HepG2 (cell line): ENCODE data around the gene IDNK. TPM values are rescaled to one million over a fixed set of nuclear protein-coding genes. Genes with fewer than 3 reads are reported as not detected.

Experiments
- ATAC-seq: fragments of 200-7000 bp; cut with Tn5 transposase; 3 replicates; pipeline ENCODE4 v1.9.1; 2020; ENCODE audit warnings: mild to moderate bottlenecking, moderate library complexity
- BruUV-seq: library from RNA; stranded (reverse); fragments of 400-500 nt; replicated peaks from 2 replicates; lab custom pipeline; 2021; lab: Mats Ljungman, UMichigan
- CTCF ChIA-PET: fragments of 300-600 bp; formaldehyde crosslinking; extraction: SDS; loops from one replicate; lab custom pipeline; 2021; ENCODE audit warnings: low total read pairs, inconsistent platforms, low intra/inter-chr PET ratio; lab: Yijun Ruan, JAX
- POLR2A ChIA-PET: fragments of 350-600 bp; sonication (Branson Sonifier 250); formaldehyde crosslinking; loops from one replicate; lab custom pipeline; 2020; ENCODE audit warnings: antibody characterized with exemption, inconsistent platforms; lab: Yijun Ruan, JAX
- DNase-seq: peaks from one replicate; pipeline ENCODE4 v3.0.0-alpha.2; 2015; ENCODE audit warnings: low spot score
- FAIRE-seq: peaks from 3 replicates; lab custom pipeline; 2011; peaks lifted over from hg19 to GRCh38; lab: Jason Lieb, UNC
- H2AFZ ChIP-seq: one replicate; pipeline ENCODE4 v1.6.1; 2011; ENCODE audit warnings: low read length, inconsistent platforms
- H3K27ac ChIP-seq: fragments of 300-600 bp; 3 replicates; pipeline ENCODE4 v1.8.0; 2011; ENCODE audit warnings: mixed run types, mild to moderate bottlenecking, mixed read lengths, low read length, inconsistent platforms; ENCODE audit not compliant: insufficient read depth; ENCODE audit errors: extremely low read length
- H3K27me3 ChIP-seq, 2 experiments: fragments of 200-600 bp in 1 of 2; 2 replicates in 1 of 2; 3 replicates in 1 of 2; pipeline versions ENCODE4 v1.6.0 to v1.8.0; 2011; ENCODE audit warnings: low read length in 2 of 2, mild to moderate bottlenecking in 2 of 2, moderate library complexity in 2 of 2, inconsistent platforms in 1 of 2; ENCODE audit not compliant: insufficient read depth in 2 of 2, control insufficient read depth in 1 of 2
- H3K36me3 ChIP-seq, 2 experiments: fragments of 200-600 bp in 1 of 2; replicated peaks in 1 of 2; 2 replicates in 1 of 2; 3 replicates in 1 of 2; pipeline versions ENCODE4 v1.5.1 to v1.8.0; 2011; ENCODE audit warnings: low read length in 2 of 2, inconsistent platforms in 1 of 2; ENCODE audit not compliant: insufficient read depth in 2 of 2, control insufficient read depth in 1 of 2
- H3K4me1 ChIP-seq: 2 replicates; pipeline ENCODE4 v1.5.1; 2012; ENCODE audit warnings: low read length, inconsistent platforms; ENCODE audit not compliant: insufficient read depth
- H3K4me2 ChIP-seq: 2 replicates; pipeline ENCODE4 v1.6.0; 2011; ENCODE audit warnings: low read depth, low read length, inconsistent platforms
- H3K4me3 ChIP-seq, 3 experiments: fragments of 200-600 bp in 1 of 3; sonication (generic), shearing (Covaris generic) in 1 of 3; replicated peaks in 1 of 3; 2 replicates each; pipeline ENCODE4 v1.5.1; 2011 to 2016; ENCODE audit warnings: low read length in 3 of 3, inconsistent platforms in 2 of 3, low read depth in 2 of 3, mild to moderate bottlenecking in 2 of 3, control low read depth in 1 of 3, mixed read lengths in 1 of 3; ENCODE audit not compliant: insufficient read depth in 1 of 3
- H3K79me2 ChIP-seq: one replicate; pipeline ENCODE4 v1.6.1; 2011; ENCODE audit warnings: low read length, inconsistent platforms; ENCODE audit not compliant: insufficient read depth
- H3K9ac ChIP-seq: 2 replicates; pipeline ENCODE4 v1.6.0; 2011; ENCODE audit warnings: mild to moderate bottlenecking, low read depth, low read length, inconsistent platforms; ENCODE audit not compliant: insufficient read depth
- H3K9me3 ChIP-seq: 2 replicates; pipeline ENCODE4 v1.5.1; 2012; ENCODE audit warnings: mild to moderate bottlenecking, low read length
- H4K20me1 ChIP-seq: 2 replicates; pipeline ENCODE4 v1.6.0; 2011; ENCODE audit warnings: inconsistent platforms, mild to moderate bottlenecking, low read length, moderate library complexity; ENCODE audit not compliant: insufficient read depth
- IRX3 ChIP-seq: sonication (generic); formaldehyde crosslinking; IDR thresholded peaks from 2 replicates; pipeline ENCODE4 v1.8.1; 2023; ENCODE audit warnings: mild to moderate bottlenecking, low read depth, missing genetic modification reagents, borderline replicate concordance
- MEIS1 ChIP-seq: sonication (generic); formaldehyde crosslinking; IDR thresholded peaks from 2 replicates; pipeline ENCODE4 v1.9.0; 2021; ENCODE audit warnings: mild to moderate bottlenecking, missing genetic modification reagents, moderate library complexity, borderline replicate concordance
- SIX4 ChIP-seq: sonication (generic); formaldehyde crosslinking; IDR thresholded peaks from 2 replicates; pipeline ENCODE4 v1.4.0; 2020; ENCODE audit warnings: missing genetic modification reagents
- SP2 ChIP-seq: sonication (generic); formaldehyde crosslinking; IDR thresholded peaks from 2 replicates; pipeline ENCODE4 v1.5.1; 2020; ENCODE audit warnings: mild to moderate bottlenecking, missing genetic modification reagents
- ZBTB25 ChIP-seq: IDR thresholded peaks from 2 replicates; pipeline ENCODE4 v1.6.1; 2018; ENCODE audit warnings: missing genetic modification reagents
- ZFP36L1 ChIP-seq: sonication (generic); formaldehyde crosslinking; IDR thresholded peaks from 2 replicates; pipeline ENCODE4 v1.8.0; 2022; ENCODE audit warnings: mild to moderate bottlenecking, missing genetic modification reagents, moderate library complexity
- ZNF768 ChIP-seq: sonication (generic); formaldehyde crosslinking; IDR thresholded peaks from 2 replicates; pipeline ENCODE4 v1.4.0; 2020; ENCODE audit warnings: missing genetic modification reagents
- ZNF781 ChIP-seq: sonication (generic); formaldehyde crosslinking; IDR thresholded peaks from 2 replicates; pipeline ENCODE4 v1.5.1; 2020; ENCODE audit warnings: borderline replicate concordance, mild to moderate bottlenecking, missing genetic modification reagents; ENCODE audit errors: not compliant biosample characterization
- WGBS: methylation state at CpG from one replicate; pipeline ENCODE4 v1.1.6; 2017; ENCODE audit warnings: low lambda C conversion rate; 5-methylcytosine and 5-hydroxymethylcytosine counted together
- in situ Hi-C: cut with HindIII; loops from 2 replicates; pipeline ENCODE4 v1.10.0; 2017; ENCODE audit warnings: low pct_unique_long_range_greater_than_20kb; ENCODE audit not compliant: extremely low pct_ligation_motif_present
- intact Hi-C: fragments of 100-400 bp; cut with micrococcal nuclease; formaldehyde crosslinking; loops from one replicate; pipeline ENCODE4 v1.10.0; 2022; ENCODE audit not compliant: unreplicated experiment
- polyA plus RNA-seq, 8 experiments: library from polyadenylated mRNA; depleted of rRNA in 3 of 8; stranded (reverse) in 7 of 8; unstranded in 1 of 8; fragments of >200 nt; fragmentation: Illumina TruSeq in 4 of 8; extraction: Trizol in 4 of 8; gene quantifications; 2 replicates each; pipeline versions ENCODE4 v1.2.1 to v1.2.3, GENCODE V29; 2011 to 2016; ENCODE audit warnings: low read depth in 4 of 8, missing spikeins in 1 of 8, mixed read lengths in 1 of 8; ENCODE audit not compliant: insufficient read depth in 1 of 8
- small RNA-seq, 3 experiments: library from RNA; depleted of rRNA; stranded (forward); fragments of <200 nt; gene quantifications; one replicate each; pipeline ENCODE3, GENCODE V24; 2012; ENCODE audit warnings: low read depth in 2 of 3, low replicate concordance in 1 of 3; ENCODE audit not compliant: insufficient read length in 3 of 3, insufficient read depth in 2 of 3
- total RNA-seq, 5 experiments: library from RNA; depleted of rRNA; stranded (reverse); fragments of >200 nt; fragmentation: Illumina TruSeq; extraction: Trizol; gene quantifications; 2 replicates each; pipeline ENCODE4 v1.2.3, GENCODE V29; 2016; ENCODE audit warnings: low read depth in 1 of 5
- TF ChIP-seq, protein P1 (sequence below): sonication (generic); formaldehyde crosslinking; IDR thresholded peaks from 2 replicates; pipeline ENCODE4 v1.5.0; 2020; ENCODE audit warnings: mild to moderate bottlenecking, missing genetic modification reagents

Gene IDNK
- total and polyA plus RNA-seq, 2 of the 13 experiments (the other 11 are each of a cell fraction or from before 2014, with no cell fraction given) = 3.1 to 4.8 TPM

DNA sequence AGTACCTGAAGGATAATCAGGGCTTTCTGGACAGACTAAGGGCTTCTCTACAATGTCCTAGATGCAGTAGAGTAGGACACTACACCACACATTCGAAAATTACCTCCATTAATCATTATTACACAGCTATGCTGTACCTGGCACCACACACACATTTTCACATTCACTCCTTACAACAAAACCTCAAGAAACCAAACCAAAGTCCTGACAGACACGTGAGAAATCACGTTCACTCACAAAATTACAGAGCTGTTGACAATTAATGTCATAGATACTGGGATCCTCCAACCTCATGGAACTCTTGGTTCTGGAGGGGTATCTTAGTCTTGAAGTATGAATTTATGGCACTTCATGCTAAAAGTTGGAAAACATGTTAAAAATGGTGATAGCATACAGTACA, 68.5 kb downstream of the IDNK start:
- POLR2A ChIA-PET = no interaction called here
- H3K9me3 ChIP-seq = no peaks in the 10 kb centered on the region
- H3K4me2 ChIP-seq = no peak overlapping the region
- BruUV-seq = no TSS peak
- CTCF ChIA-PET = no interaction called here
- 91% methylated on average over 3 of the region's 3 CpGs for WGBS
- H2AFZ ChIP-seq = no peak overlapping the region
- no peak overlapping the region for H3K4me3 ChIP-seq
- TF ChIP-seq ZBTB25 (CRISPR knock-in tag) (no peak), SIX4 (CRISPR knock-in tag) (no peak), IRX3 (CRISPR knock-in tag) (no peak), ZFP36L1 (CRISPR knock-in tag) (no peak), SP2 (CRISPR knock-in tag) (no peak), ZNF781 (CRISPR knock-in tag) (no peak), MEIS1 (CRISPR knock-in tag) (no peak), ZNF768 (CRISPR knock-in tag) (no peak)
- TF ChIP-seq, protein P1, sequence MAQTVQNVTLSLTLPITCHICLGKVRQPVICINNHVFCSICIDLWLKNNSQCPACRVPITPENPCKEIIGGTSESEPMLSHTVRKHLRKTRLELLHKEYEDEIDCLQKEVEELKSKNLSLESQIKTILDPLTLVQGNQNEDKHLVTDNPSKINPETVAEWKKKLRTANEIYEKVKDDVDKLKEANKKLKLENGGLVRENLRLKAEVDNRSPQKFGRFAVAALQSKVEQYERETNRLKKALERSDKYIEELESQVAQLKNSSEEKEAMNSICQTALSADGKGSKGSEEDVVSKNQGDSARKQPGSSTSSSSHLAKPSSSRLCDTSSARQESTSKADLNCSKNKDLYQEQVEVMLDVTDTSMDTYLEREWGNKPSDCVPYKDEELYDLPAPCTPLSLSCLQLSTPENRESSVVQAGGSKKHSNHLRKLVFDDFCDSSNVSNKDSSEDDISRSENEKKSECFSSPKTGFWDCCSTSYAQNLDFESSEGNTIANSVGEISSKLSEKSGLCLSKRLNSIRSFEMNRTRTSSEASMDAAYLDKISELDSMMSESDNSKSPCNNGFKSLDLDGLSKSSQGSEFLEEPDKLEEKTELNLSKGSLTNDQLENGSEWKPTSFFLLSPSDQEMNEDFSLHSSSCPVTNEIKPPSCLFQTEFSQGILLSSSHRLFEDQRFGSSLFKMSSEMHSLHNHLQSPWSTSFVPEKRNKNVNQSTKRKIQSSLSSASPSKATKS (CRISPR knock-in tag) = no peak
- no peaks in the 10 kb centered on the region for H3K4me1 ChIP-seq
- H3K27ac ChIP-seq = no peak overlapping the region
- FAIRE-seq (no peak), DNase-seq (no peak), ATAC-seq (no peak)
- no peak overlapping the region for H3K9ac ChIP-seq
- in situ Hi-C loops = no loop called here
- H3K79me2 ChIP-seq = peaks cover 96% of the 10 kb centered on the region
- peaks cover 0 to 3% of the 10 kb centered on the region in 2 experiments; a peak in 2 of 5 replicates for H3K36me3 ChIP-seq
- H4K20me1 ChIP-seq = peaks cover 80% of the 10 kb centered on the region
- no peaks in the 10 kb centered on the region for H3K27me3 ChIP-seq
- intact Hi-C loops = no loop called here

Small RNA genes lying within 50 kb of the gene (small RNA-seq; reads per million reads assigned to genes)
- 0 reads per million in 3 experiments for gene RNU4-15P

Other genes with a start within 250 kb of the IDNK start
- gene FRMD3, start 84.7 kb upstream of the IDNK start, total RNA-seq (2016; rRNA removed; fragmentation: Illumina TruSeq; extraction: Trizol) = 7.7 and 9.6 TPM in 2 replicates
- gene FRMD3, start 84.7 kb upstream of the IDNK start, polyA plus RNA-seq (2011; rRNA removed) = 1.9 and 3.2 TPM in 2 replicates
- 83.8 and 99.6 TPM in 2 replicates for gene UBQLN1, start 84.8 kb downstream of the IDNK start, total RNA-seq (2016; rRNA removed; fragmentation: Illumina TruSeq; extraction: Trizol)
- gene UBQLN1, start 84.8 kb downstream of the IDNK start, polyA plus RNA-seq (2011; rRNA removed) = 78.1 and 85.7 TPM in 2 replicates
- gene GKAP1, start 194.6 kb downstream of the IDNK start, total RNA-seq (2016; rRNA removed; fragmentation: Illumina TruSeq; extraction: Trizol) = 5.8 and 6.1 TPM in 2 replicates
- gene GKAP1, start 194.6 kb downstream of the IDNK start, polyA plus RNA-seq (2011; rRNA removed) = 3.8 and 5.6 TPM in 2 replicates